HG03558 (cell line): ENCODE results near the gene ZNF473.

Experiments used
- ATAC-seq: cut with Tn5 transposase; IDR thresholded peaks from one replicate; pipeline ENCODE4 v1.9.1; 2021; ENCODE audit warnings: moderate number of reproducible peaks; ENCODE audit not compliant: unreplicated experiment; ENCODE audit errors: extremely low read depth

The ZNF473 gene

DNA sequence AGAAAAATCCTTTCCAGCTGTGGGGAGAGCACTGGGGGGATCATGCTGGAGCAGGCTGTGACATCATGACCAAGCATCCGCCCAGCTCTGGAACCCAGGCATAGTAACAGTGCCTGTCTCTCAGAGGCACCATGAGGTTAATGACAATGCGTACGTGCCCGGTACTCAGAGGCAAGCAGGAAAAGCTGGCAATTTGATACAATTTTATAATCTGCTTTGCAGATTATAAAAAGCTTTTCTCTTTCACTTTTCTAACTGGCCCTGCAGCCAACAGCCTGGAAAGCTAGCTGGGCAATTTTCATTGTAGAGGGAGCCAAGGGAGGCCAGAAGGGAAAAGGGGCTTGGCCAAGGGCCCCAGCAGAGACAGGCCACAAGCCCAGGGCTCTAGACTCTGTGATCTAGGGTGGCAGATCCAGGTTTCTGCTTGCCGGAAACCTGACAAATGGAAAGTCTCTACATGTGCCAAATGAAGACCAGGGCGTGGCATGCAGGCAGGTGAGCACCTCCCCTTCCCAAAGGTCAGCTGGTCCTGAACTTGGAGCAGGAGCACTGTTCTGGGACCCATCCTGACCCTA is 23.3 kb upstream of the ZNF473 start:
- no peak for ATAC-seq

DNA sequence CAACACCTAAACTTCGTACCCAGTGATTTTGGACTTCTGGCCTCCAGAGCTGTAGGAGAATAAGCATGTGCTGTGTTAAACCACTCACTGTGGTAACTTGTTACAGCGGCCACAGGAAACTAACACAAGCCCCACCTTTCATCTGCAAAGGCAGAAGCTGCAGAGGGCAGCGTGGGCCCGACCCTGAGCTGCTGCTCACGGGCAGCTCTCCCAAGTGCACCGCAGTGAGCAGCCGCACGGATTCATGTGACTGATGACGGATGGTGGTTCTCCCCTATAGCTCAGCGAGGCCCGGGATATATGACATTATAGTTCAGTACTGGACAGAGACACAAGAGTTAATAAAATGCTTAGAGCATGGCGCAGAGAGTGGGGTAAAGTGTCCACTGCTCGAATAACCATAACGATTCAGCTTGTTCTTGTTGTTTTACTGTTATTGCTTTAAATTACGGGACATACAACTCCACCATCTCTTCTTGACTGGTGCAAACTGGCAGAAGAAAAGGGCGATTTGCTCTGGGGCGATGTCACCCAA is 22.5 kb upstream of the ZNF473 start:
- ATAC-seq: no peak

DNA sequence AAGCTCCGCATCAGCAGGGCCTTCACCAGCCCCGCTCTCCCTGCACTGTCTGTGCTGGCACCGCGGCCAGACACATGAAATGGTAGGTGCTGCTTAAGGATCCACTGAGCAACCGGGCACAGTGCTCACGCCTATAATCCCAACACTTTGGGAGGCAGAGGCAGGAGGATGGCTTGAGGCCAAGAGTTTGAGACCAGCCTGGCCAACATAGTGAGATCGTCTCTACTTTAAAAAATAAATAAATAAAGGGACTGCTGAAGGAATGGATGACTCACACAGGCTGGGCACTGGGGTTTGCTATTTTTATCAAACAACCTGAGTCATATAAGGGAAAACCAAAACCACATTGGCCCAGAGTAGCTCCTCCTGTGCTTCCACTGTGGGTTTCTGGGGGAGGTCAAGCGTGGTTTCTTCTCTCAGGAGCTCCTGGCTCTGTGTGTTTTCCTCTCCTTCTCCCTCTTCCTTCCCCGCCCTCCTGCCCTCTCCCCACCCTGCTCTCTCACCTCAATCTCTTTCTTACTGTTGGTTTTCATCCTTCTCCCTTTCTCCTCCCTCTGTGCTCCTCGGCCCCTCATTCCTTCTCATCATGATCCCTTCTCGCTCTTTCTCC is 21.9 kb upstream of the ZNF473 start:
- no peak for ATAC-seq

DNA sequence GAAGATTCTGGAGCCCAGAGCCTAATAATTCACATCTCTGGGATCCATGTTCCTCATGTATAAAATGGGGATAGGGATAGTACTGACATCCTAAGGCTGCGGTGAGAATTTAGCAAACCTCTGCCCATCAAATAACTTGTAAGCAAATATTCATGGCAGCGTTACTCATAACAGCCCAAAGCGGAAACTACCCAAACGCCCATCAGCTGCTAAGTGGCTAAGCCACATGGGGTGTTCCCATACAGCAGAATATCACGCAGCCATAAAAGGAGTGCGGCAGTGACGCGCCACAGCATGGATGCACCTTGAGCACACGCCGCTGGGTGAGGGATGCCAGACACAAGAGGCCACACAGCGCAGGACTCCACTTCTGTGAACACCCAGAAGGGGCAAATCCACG is 20.4 kb upstream of the ZNF473 start:
- ATAC-seq: no peak

DNA sequence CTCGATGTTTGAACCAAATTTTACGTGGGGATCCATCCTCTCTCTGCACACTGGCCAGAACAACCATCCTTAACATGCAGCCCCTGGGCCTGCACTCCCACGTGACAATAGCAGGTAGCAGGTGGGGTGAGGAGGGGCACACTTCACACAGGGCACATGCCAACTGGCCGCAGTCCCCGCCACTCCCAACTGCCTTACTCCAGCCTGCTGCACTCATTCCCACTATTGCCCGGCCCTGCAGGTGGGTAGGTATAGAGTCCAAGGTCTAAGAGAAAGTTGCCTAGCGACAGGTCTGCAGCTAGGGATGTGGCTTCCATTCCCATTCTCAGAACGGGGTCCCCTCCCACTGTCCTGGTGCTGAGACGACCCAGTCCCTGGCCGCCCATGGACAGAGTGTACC is 18.6 kb upstream of the ZNF473 start:
- ATAC-seq: no peak

DNA sequence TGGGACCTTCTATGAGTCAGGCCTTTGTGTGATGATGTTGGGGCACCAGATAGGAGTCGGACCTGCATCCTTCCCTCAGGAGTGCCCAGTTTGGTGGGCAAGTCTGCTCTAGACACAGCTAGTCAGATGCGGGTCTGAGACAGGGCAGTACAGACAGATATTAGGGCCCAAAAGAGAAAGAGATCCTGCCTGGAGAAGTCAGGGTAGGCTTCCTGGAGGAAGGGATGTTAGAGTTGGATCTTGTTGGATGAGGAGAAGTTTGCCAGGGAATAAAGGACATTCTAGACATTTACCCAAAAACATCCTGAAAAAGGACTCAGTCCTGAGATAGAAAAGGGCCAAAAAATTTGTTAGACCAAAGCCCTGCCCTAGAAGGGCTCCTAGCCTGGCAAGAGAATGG is 17.9 kb upstream of the ZNF473 start:
- no peak for ATAC-seq

DNA sequence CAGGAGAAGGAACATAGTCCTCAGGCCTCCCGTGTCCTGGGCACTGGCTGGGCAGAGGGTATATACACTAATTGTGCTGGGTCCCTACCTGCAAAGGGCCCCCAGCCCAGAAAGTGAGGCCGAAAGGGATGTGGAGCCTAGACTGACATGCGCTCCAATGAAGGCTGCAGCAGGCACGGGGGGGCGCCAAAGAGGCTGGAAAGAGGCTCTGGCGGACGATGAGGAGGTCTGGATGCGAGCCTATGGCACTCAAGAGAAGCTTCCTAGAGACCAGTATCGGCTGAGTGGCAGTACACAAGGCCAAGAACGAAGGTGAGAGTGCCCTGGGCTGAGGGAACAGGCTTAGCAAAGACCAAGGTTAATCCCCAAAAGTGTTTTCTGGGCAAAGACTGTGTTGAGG is 17.3 kb upstream of the ZNF473 start:
- ATAC-seq: no peak

DNA sequence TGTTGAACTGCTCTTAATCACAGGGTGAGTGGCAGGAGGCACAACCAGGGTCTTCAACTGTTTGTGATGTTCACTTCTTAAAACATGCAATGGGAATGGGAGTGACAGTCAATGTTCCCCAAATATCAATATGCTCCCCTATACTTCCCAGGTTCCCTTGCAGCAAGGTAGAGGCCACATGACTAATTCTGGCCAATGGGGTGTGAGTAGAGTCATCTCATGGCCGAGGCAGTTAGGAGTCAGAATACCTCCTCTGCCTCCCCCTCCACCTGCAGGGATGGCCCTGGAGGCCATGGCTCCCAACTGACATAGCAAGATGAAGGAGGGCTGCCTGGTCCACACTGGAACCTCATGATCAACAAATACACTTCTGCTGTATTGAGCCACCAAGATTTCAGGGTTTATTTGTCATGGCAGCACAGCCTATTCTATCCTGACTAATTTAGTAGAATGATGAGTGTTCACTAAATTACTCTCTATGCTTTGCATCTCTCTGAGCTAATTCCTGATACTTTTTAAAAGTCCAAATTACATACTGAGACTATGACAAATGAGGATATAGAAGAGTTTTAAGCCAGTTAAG is 9.5 kb upstream of the ZNF473 start:
- ATAC-seq: no peak

DNA sequence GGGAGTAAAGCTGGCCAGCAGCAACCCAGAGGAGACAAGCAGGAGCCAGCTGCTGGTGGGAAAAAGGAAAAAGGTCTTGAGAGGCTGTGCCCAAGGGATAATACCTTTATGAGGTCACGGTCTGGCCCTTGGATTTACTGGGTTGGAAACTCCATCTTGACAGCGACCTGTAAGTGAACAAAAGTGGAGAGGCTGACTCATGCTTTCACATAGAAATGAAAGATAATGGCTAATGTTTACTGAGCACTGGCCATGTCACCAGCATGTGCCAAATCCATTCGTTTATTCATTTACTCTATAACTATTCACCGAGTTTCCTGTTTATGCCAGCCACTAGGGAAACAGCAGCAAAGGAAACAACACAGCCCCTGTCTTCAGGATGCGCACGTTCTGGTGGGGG is 5.3 kb upstream of the ZNF473 start:
- ATAC-seq: no peak

DNA sequence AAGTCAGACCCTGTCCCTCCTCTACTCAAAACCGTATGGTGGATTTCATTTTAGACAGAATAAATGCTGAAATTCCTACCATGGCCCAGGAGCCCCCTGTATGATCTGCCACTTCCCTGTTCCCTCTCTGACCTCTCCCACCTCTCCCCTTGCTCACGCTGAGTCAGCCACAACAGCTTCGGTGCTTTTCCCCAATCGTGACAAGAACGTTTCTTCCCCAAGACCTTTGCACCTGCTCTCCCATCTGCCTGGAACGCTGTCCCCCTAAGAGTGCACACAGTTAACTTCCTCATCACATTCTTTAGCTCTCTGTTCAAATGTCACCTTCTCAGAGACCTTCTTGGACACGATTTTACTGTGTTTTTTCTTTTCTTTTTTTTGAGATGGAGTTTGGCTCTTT is 3.0 kb upstream of the ZNF473 start:
- ATAC-seq: no peak

DNA sequence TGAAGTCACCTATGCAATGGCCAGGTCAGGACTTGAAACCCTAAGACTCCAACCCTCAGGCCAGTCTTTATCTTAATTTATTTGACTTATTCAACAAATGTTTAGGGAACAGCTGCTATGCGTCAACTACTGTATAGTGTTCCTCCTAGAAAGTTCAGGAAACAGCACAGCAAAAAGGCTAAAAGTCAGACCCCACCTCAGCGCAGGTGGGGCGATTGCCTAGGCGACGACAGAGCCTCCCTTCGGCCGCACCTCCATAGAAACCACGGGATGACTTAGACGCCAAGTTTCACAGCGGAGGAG is 1.1 kb upstream of the ZNF473 start:
- ATAC-seq: no peak

DNA sequence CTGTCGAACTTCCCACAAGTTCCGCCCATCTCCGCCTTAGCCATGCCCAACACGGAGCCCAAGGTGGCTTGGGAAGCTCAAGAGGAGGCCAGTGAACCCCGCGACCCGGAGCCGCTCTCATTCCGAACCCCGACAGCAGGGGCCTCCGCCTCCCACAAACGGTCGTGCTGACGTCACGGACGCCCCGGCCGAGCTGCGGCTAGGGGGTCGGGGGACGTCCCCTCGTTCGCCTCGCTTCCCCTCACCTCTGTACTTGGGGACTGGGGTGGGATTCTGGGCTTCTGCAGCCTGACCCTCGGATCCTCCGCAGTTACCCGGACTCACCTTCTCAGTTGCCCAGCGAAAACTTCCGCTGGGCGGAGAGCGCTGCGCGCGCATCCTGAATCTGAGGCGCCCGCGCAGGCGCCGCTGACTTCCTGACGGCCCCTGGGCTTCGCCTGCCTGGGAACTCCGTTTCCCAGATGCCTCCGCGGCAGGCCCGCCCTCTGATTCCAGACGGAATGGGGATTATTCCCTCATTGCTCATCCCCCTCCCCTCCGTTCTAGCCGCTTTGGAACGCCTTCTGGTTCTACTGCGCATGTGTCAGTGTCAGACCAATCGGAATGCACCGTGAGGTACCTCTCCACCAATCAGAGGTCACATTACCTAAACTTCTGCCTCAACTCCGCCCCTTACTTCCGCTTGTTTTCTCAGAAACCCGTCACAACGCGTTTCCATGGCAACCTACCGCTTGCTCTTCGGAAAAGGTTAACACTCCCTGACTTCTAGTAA is 597 bp upstream of the ZNF473 start, which contains the start of gene VRK3:
TSS of gene VRK3 (minus strand) at position 351 of the 772 bp plus-strand sequence. CDS start 9,210 bp downstream, outside the sequence.
- peak; percentile 42 for ATAC-seq

DNA sequence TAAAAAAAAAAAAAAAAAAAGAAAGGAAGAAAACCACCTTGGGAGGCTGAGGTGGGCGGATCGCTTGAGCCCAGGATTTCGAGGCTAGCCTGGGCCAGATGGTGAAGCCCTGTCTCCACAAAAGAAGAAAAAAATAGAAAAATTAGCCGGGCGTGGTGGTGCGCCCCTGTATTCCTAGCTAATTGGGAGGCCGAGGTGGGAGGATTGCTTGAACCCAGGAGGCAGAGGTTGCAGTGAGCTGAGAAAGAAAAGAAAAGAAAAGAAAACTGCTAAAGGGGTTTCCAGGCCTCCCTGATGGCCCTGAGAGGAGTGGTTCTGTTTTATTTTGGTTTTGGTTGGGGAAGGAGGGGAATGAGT is 723 bp downstream of the ZNF473 start:
- ATAC-seq: no peak

DNA sequence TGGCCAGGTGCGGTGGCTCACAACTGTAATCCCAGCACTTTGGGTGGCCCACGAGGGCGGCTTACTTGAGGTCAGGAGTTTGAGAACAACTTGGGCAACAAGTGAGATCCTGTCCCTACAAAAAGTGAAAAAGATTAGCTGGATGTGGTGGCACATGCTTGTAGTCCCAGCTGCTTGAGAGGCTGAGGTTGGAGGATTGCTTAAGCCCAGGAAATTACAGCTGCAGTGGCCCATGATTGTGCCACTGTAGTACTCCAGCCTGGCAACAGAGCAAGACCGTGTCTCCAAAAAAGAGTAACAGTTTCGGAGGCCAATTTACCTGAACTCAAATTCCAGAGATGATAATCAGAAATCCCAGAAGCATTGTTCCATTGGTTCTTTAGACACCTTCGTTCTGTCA is 4.4 kb downstream of the ZNF473 start:
- ATAC-seq: no peak

DNA sequence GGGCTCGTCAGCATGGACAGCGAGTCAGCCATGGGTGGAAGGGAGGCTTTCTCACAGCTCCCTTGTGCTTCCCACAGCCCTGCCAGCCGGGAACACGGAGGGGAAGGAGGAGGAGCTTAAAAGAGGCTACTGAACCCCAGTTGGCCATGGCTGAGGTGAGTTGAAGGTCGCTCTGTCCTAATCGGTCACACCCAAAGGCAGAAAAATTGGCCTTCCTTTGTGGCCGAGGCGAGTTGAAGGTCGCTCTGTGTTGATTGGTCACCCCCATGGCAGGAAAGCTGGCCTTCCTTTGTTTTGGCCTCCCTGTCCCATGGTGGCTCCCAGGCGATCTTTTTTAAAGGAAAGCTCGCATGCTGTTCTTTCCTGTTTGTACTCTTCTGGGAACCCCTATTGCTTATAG is 5.1 kb downstream of the ZNF473 start:
- ATAC-seq: no peak

DNA sequence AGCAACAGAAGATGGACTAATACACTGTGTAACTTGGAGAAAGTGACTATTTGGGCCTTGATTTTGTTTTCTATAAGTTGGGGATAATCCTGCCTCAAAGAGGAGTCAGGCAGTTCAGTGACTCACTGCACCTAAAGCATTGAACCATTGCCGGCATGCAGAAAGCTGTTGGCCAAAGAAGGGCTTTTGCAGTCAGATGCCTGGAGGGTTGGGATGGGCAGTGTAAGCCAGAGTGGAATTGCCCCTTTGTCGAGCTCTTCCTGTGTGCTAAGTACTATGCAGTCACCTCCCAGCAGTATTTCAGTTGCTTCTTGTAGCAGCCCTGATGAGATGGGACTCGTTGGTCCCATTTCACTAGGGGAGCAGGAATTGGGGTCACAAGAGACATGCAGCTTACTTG is 11.1 kb downstream of the ZNF473 start:
- no peak for ATAC-seq

DNA sequence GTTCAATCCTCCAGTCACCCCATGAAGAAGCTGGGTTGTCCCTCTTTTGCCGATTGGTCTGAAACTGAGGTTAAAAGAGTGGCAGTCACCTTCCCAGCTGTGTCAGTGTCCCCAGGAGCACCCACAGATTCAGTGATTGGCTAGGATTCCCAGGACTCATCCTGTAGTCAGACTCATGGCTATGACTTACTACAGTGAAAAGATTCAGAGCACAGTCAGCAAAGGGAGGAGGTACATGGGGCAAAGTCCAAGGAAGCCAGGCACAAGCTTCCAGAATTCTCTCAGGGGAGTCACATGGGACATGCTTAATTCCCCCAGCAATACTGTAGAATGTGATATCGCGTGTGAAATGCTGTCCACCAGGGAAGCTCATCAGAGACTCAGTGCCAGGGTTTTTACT is 14.2 kb downstream of the ZNF473 start:
- ATAC-seq: no peak

DNA sequence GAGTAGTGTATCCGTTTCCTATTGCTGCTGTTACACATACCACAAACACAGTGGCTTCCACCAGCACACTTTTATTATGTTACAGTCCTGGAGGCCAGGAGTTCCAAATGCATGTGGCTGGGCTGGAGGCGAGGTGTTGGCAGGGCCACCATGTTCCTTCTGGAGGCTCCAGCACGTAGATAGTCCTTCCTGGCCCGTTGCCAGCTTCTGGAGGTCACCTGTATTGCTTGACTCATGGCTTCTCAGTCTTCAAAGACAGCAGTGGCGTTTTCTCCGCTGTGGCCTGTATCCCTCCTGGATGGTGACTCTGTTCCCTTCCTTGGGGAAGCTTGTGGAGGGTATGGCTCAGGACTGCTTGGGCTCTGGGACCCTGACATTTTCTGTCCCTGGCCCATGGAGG is 15.2 kb downstream of the ZNF473 start:
- ATAC-seq: no peak

DNA sequence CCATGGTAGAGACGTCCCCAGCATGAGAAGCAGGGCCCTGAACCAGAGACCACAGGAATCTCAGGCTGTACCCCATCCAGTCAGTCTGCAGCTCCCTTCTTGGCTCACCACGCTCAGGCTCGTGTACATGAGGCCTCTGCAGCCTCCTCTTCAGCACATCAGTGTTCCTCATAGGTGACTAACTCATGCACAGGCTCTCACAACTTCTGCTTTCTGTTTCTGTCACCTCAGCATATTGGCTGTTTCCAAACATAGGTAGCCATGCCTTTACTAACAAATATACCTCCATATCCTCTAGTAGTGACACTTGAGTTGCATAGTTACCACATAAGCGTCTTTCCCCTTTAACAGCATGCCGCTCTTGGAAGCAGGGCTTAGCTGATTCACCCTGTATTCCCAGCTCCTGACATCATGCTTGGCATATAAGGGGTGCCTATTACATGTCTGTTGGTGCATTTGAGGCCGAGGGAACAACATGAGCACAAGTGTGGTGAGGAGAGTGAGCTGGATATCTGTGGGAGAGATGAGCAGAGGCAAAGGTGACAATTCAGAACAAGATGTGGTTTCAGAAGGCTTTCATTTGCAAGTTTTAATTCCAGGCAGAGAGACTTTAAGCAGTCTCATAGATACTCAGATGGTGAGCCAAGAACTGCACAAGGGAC is 16.7 kb downstream of the ZNF473 start:
- ATAC-seq: no peak

DNA sequence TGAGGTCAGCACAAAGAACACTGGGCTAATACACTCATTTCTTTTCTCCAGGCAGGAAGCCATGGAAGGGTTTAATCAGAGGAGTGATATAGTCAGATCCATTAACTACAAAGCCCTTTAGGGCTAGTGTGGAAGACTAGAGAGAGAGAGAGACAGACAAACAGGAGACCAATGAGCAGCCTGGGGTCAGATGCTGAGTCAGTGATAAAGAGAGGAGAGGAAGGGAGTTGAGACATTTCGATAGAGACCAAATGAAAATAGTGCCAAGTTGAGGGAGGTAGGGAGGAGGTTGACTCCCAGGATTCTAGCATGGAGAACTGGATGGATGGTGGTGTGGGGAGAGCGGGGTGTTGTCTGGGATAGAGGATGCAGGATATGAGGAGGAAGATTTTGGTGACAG is 18.2 kb downstream of the ZNF473 start:
- ATAC-seq: no peak

DNA sequence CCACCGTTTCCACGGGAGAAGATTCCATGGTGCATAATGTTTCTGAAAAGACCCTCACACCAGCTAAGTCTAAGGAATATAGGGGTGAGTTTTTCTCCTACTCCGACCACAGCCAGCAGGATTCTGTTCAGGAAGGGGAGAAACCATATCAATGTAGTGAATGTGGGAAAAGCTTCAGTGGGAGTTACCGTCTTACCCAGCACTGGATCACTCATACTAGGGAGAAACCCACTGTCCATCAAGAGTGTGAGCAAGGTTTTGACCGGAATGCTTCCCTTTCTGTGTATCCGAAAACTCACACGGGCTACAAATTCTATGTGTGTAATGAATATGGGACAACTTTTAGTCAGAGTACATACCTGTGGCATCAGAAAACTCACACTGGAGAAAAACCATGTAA is 19.1 kb downstream of the ZNF473 start:
- ATAC-seq: no peak
